ENCODE data around the gene CTRB2. TPM values are rescaled to one million over a fixed set of nuclear protein-coding genes. Genes with fewer than 3 reads are reported as not detected.
"Not testable (repeated sequence)": the region's sequence is repeated elsewhere in the genome, so short reads cannot be mapped to it uniquely, and the experiment has no call there.

Gene CTRB2
- polyA plus RNA-seq, 4 donors, result 0.34 to 19.2 (median 13.0) TPM; not detected in 1

DNA sequence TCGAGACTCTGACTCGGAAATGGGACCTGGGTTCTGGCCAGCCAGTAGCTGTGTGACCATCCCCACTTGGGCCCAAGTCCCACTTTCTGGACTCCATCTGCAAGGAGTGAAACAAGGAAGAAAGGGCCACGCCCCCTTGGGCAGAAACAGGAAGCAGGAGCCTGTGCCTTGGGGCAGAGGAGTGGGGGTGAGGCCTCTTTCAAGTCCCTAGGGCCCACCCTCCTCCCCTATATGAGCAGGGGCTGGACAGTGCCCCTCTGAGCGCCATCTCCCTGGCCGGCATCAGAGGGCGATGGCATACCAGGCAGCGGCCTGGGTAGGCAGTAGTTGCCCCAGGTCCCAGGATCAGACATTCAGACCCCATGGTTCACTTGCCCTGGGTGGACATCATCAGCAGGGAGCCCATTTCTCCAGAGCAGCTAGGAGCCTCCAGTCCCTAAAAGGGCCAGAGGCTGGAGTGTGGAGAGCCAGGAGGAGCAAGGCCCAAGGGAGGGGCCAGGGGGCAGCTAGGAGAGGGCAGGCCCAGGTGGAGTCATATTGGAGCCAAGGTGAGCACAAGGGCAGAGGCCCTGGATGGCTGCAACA lies 37.4 kb upstream of the CTRB2 start:
- peaks cover 0 to 61% (median 15%) of the 10 kb centered on the region in 3 donors for H3K4me1 ChIP-seq (ENCODE audit: control insufficient read depth in 3 of 3, insufficient read depth in 2 of 3, low read depth in 1 of 3, low read length in 2 of 3)
- DNase-seq, result peak in 1 of 2 donors; percentile 60
- no peaks in the 10 kb centered on the region for H3K9me3 ChIP-seq (ENCODE audit: control insufficient read depth in 2 of 2, insufficient read depth in 1 of 2, low read depth in 1 of 2, low read length in 1 of 2)
- no peaks in the 10 kb centered on the region for H3K27me3 ChIP-seq (ENCODE audit: control insufficient read depth in 3 of 3, insufficient read depth in 3 of 3, low read length in 3 of 3)
- FAIRE-seq, result no peak
- peak overlapping the region in 2 of 3 donors; percentile 88 to 95 for H3K27ac ChIP-seq (ENCODE audit: low read depth in 1 of 3, low read length in 2 of 3)
- 57 to 69% (median 64%) methylated on average over 7 of the region's 7 CpGs for WGBS, 3 donors
- peaks cover 0 to 86% (median 4%) of the 10 kb centered on the region in 3 donors for H3K36me3 ChIP-seq (ENCODE audit: control insufficient read depth in 3 of 3, insufficient read depth in 2 of 3, low read depth in 1 of 3, low read length in 3 of 3)
- no peak overlapping the region for H3K4me3 ChIP-seq (ENCODE audit: low read depth in 1 of 3, low read length in 3 of 3)

GRCh38 chr16:75243667-75244224 lies 36.8 kb upstream of the CTRB2 start:
- Histone ChIP-seq H3K4me1 (ENCODE audit: control insufficient read depth in 3 of 3, insufficient read depth in 2 of 3, low read depth in 1 of 3, low read length in 2 of 3) (peaks cover 0 to 61% (median 12%) of the 10 kb centered on the region in 3 donors), H3K9me3 (ENCODE audit: control insufficient read depth in 2 of 2, insufficient read depth in 1 of 2, low read depth in 1 of 2, low read length in 1 of 2) (no peaks in the 10 kb centered on the region), H3K27me3 (ENCODE audit: control insufficient read depth in 3 of 3, insufficient read depth in 3 of 3, low read length in 3 of 3) (no peaks in the 10 kb centered on the region), H3K4me3 (ENCODE audit: low read depth in 1 of 3, low read length in 3 of 3) (no peak overlapping the region), H3K36me3 (ENCODE audit: control insufficient read depth in 3 of 3, insufficient read depth in 2 of 3, low read depth in 1 of 3, low read length in 3 of 3) (peaks cover 0 to 86% (median 4%) of the 10 kb centered on the region in 3 donors), H3K27ac (ENCODE audit: low read depth in 1 of 3, low read length in 2 of 3) (peak overlapping the region in 2 of 3 donors; percentile 88 to 95)
- DNase-seq (no peak), FAIRE-seq (no peak)
- 75 to 82% (median 77%) methylated on average over 19 to 20 of the region's 20 CpGs for WGBS, 3 donors

DNA sequence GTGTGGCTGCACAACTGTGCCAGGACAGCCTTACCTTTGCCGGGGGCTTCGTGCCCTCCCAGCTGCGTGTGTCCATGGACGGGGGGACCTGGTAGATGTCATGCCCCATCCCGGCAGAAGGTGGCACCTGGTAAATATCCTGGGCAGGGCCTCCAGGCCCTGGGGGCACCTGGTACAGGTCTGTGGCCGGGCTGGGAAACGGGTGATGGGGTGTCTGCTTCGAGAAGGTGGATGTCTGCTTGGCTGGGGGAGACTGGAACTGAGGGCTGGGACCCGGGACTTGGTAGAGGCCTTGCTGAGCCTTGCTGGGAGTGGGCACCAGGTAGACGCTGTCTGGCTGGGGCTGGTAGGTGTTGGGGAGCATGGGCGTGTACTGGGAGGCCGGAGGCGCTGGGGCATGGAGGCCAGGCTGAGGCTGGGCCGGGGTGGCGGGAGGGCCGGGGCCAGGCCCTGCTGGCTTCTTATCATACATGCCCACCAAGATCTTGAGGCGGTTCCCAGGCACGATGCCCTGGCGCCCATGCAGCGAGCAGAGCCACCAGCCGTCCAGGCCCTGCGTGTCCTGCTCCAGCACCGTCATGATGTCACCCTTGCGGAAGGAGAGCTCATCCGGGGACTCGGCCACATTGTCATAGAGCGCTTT lies 35.6 kb upstream of the CTRB2 start:
- Histone ChIP-seq H3K4me1 (ENCODE audit: control insufficient read depth in 3 of 3, insufficient read depth in 2 of 3, low read depth in 1 of 3, low read length in 2 of 3) (peaks cover 0 to 56% (median 9%) of the 10 kb centered on the region in 3 donors), H3K36me3 (ENCODE audit: control insufficient read depth in 3 of 3, insufficient read depth in 2 of 3, low read depth in 1 of 3, low read length in 3 of 3) (peaks cover 0 to 86% (median 4%) of the 10 kb centered on the region in 3 donors)
- not testable (repeated sequence) for H3K9me3 ChIP-seq (ENCODE audit: control insufficient read depth in 2 of 2, insufficient read depth in 1 of 2, low read depth in 1 of 2, low read length in 1 of 2); DNase-seq; H3K4me3 ChIP-seq (ENCODE audit: low read depth in 1 of 3, low read length in 3 of 3); H3K27ac ChIP-seq (ENCODE audit: low read depth in 1 of 3, low read length in 2 of 3); FAIRE-seq; H3K27me3 ChIP-seq (ENCODE audit: control insufficient read depth in 3 of 3, insufficient read depth in 3 of 3, low read length in 3 of 3)
- 90 to 92% (median 91%) methylated on average over 26 to 27 of the region's 27 CpGs for WGBS, 3 donors

DNA sequence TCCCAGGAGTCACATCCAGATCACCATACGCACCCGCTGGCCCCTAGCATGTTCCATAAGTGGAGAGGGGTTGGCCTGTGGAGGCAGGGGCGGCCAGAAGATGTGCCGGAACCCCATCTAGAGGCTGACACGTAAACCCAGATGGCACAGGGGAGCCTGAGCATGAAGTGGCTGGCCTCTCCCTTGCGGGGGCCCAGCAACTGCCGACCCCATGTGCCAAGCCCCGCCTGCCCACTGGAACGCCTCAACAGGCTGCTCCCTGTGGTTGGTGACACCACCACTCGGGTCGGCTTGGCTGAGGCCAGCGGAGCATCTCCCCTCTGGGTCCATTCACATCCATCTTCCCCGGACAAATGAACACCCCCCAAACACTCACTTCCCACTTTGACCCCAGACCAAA lies 35.0 kb upstream of the CTRB2 start:
- Histone ChIP-seq H3K4me3 (ENCODE audit: low read depth in 1 of 3, low read length in 3 of 3) (no peak overlapping the region), H3K27ac (ENCODE audit: low read depth in 1 of 3, low read length in 2 of 3) (no peak overlapping the region), H3K4me1 (ENCODE audit: control insufficient read depth in 3 of 3, insufficient read depth in 2 of 3, low read depth in 1 of 3, low read length in 2 of 3) (peaks cover 0 to 52% (median 9%) of the 10 kb centered on the region in 3 donors), H3K36me3 (ENCODE audit: control insufficient read depth in 3 of 3, insufficient read depth in 2 of 3, low read depth in 1 of 3, low read length in 3 of 3) (peaks cover 0 to 86% (median 4%) of the 10 kb centered on the region in 3 donors), H3K27me3 (ENCODE audit: control insufficient read depth in 3 of 3, insufficient read depth in 3 of 3, low read length in 3 of 3) (no peaks in the 10 kb centered on the region), H3K9me3 (ENCODE audit: control insufficient read depth in 2 of 2, insufficient read depth in 1 of 2, low read depth in 1 of 2, low read length in 1 of 2) (no peaks in the 10 kb centered on the region)
- FAIRE-seq (no peak), DNase-seq (no peak)
- WGBS, 3 donors, result 91 to 94% (median 92%) methylated on average over 11 to 13 of the region's 13 CpGs

DNA sequence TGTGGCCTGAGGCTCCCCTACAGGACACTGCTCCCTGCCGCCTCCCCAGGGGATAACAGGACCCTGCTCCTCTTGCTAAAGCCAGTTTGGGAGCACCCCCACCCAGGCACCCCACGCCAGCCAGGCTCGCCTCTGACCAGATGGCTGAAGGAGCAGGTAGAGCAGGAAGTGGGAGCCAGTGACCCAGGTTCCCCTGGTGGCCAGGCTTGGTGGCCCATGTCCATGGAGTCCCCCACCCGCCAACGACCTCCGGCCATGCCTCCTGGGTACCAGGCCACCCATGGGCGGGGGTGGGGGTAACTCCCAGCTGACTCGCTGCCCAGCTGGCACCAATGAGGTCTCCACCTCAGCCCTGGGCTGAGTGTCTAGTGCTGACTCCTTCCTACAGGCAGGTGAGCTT lies 34.5 kb upstream of the CTRB2 start:
- DNase-seq (no peak), FAIRE-seq (no peak)
- 75 to 80% (median 80%) methylated on average over 8 of the region's 8 CpGs for WGBS, 3 donors
- Histone ChIP-seq H3K9me3 (ENCODE audit: control insufficient read depth in 2 of 2, insufficient read depth in 1 of 2, low read depth in 1 of 2, low read length in 1 of 2) (no peaks in the 10 kb centered on the region), H3K4me3 (ENCODE audit: low read depth in 1 of 3, low read length in 3 of 3) (no peak overlapping the region), H3K27ac (ENCODE audit: low read depth in 1 of 3, low read length in 2 of 3) (no peak overlapping the region), H3K4me1 (ENCODE audit: control insufficient read depth in 3 of 3, insufficient read depth in 2 of 3, low read depth in 1 of 3, low read length in 2 of 3) (peaks cover 0 to 46% (median 9%) of the 10 kb centered on the region in 3 donors), H3K27me3 (ENCODE audit: control insufficient read depth in 3 of 3, insufficient read depth in 3 of 3, low read length in 3 of 3) (no peaks in the 10 kb centered on the region), H3K36me3 (ENCODE audit: control insufficient read depth in 3 of 3, insufficient read depth in 2 of 3, low read depth in 1 of 3, low read length in 3 of 3) (peaks cover 0 to 86% (median 4%) of the 10 kb centered on the region in 3 donors)

- FAIRE-seq; DNase-seq; H3K4me3 ChIP-seq (ENCODE audit: low read depth in 1 of 3, low read length in 3 of 3); H3K27me3 ChIP-seq (ENCODE audit: control insufficient read depth in 3 of 3, insufficient read depth in 3 of 3, low read length in 3 of 3); H3K9me3 ChIP-seq (ENCODE audit: control insufficient read depth in 2 of 2, insufficient read depth in 1 of 2, low read depth in 1 of 2, low read length in 1 of 2); H3K27ac ChIP-seq (ENCODE audit: low read depth in 1 of 3, low read length in 2 of 3): not testable (repeated sequence)
- H3K36me3 ChIP-seq (ENCODE audit: control insufficient read depth in 3 of 3, insufficient read depth in 2 of 3, low read depth in 1 of 3, low read length in 3 of 3), result peaks cover 0 to 89% (median 5%) of the 10 kb centered on the region in 3 donors
- 81 to 98% (median 92%) methylated on average over 7 of the region's 7 CpGs for WGBS, 3 donors
- H3K4me1 ChIP-seq (ENCODE audit: control insufficient read depth in 3 of 3, insufficient read depth in 2 of 3, low read depth in 1 of 3, low read length in 2 of 3), result peaks cover 0 to 38% (median 9%) of the 10 kb centered on the region in 3 donors
Measured at GRCh38 chr16:75240633-75241032, 33.7 kb upstream of the CTRB2 start.

DNA sequence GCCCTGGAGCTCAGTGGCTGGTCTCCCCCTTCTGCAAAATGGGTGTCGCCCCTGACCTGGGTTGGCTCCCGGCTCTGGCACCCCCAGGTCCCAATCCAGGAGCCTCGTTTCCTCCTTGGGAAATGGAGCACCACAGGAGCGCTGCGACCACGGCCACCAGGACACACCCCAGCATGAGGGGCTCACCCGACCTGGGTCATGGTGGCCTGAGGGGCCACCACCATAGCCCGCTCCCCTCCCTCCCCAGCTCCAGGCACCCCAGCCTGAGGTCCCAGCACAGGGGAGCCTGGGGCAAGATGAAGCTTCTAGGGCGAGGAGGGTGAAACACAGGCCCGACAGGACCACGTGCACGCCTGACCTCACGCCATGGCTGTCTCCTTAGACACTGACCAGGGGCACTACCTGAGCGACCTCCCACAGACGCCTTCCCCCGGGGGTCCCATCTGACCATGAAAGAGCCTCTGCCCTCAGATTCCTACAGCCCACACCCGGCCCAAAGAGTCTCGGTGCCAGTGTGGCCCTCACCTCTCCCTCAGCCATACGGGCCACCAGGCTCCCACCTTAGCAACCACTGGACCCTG lies 32.7 kb upstream of the CTRB2 start:
- peaks cover 5 to 99% (median 9%) of the 10 kb centered on the region in 3 donors for H3K36me3 ChIP-seq (ENCODE audit: control insufficient read depth in 3 of 3, insufficient read depth in 2 of 3, low read depth in 1 of 3, low read length in 3 of 3)
- no peaks in the 10 kb centered on the region for H3K9me3 ChIP-seq (ENCODE audit: control insufficient read depth in 2 of 2, insufficient read depth in 1 of 2, low read depth in 1 of 2, low read length in 1 of 2)
- WGBS, 3 donors, result 84 to 91% (median 87%) methylated on average over 15 to 19 of the region's 19 CpGs
- FAIRE-seq (no peak), DNase-seq (no peak)
- peak overlapping the region in 2 of 3 donors; percentile 5 to 71 for H3K27ac ChIP-seq (ENCODE audit: low read depth in 1 of 3, low read length in 2 of 3)
- peaks cover 0 to 28% (median 8%) of the 10 kb centered on the region in 3 donors for H3K4me1 ChIP-seq (ENCODE audit: control insufficient read depth in 3 of 3, insufficient read depth in 2 of 3, low read depth in 1 of 3, low read length in 2 of 3)
- H3K27me3 ChIP-seq (ENCODE audit: control insufficient read depth in 3 of 3, insufficient read depth in 3 of 3, low read length in 3 of 3), result no peaks in the 10 kb centered on the region
- no peak overlapping the region for H3K4me3 ChIP-seq (ENCODE audit: low read depth in 1 of 3, low read length in 3 of 3)

DNA sequence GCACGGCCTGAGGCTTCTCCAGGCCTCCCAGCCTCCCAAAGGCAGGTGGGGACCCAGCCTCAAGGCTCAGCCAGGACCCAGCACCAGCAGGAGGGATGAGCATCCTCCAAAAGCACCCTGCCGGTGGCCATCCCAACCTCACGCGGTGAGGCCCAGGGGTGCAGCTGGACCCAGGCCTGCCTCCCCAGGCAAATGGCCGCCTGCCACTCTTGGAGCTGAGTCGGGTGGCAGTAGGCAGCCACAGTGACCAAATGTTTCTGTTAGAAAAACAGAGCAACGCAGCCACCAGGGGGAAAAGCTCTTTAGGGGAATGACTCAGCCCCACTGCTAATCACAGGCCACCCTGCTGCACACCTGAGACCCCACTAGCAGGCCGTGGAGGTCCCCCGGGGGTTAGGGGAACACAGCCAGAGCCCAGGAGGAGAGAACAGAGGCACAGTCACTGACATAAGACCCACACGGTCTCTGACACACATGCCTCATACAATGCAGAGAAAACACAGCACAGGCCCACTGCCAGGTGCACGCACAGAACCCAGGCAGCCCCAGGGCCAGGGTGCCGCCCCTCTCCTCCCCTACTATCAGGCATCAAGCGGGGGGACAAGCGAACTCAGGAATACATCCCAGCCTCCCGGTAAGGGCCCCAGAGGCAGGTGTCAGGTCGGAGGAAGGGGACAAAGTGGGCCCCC lies 32.0 kb upstream of the CTRB2 start:
- DNase-seq (no peak), FAIRE-seq (no peak)
- H3K4me3 ChIP-seq (ENCODE audit: low read depth in 1 of 3, low read length in 3 of 3), result no peak overlapping the region
- H3K27ac ChIP-seq (ENCODE audit: low read depth in 1 of 3, low read length in 2 of 3), result peak overlapping the region in 2 of 3 donors; percentile 29 to 71
- peaks cover 5 to 99% (median 13%) of the 10 kb centered on the region in 3 donors for H3K36me3 ChIP-seq (ENCODE audit: control insufficient read depth in 3 of 3, insufficient read depth in 2 of 3, low read depth in 1 of 3, low read length in 3 of 3)
- H3K9me3 ChIP-seq (ENCODE audit: control insufficient read depth in 2 of 2, insufficient read depth in 1 of 2, low read depth in 1 of 2, low read length in 1 of 2), result no peaks in the 10 kb centered on the region
- no peaks in the 10 kb centered on the region for H3K27me3 ChIP-seq (ENCODE audit: control insufficient read depth in 3 of 3, insufficient read depth in 3 of 3, low read length in 3 of 3)
- H3K4me1 ChIP-seq (ENCODE audit: control insufficient read depth in 3 of 3, insufficient read depth in 2 of 3, low read depth in 1 of 3, low read length in 2 of 3), result peaks cover 0 to 27% (median 2%) of the 10 kb centered on the region in 3 donors
- 64 to 82% (median 69%) methylated on average over 16 of the region's 16 CpGs for WGBS, 3 donors
